RWPE2 (cell line): ENCODE results near the gene KLHL30.

Source experiments
- ATAC-seq: fragments of 200-7000 bp; cut with Tn5 transposase; 3 replicates; pipeline ENCODE4 v1.9.1; 2021; ENCODE audit warnings: low read depth
- DNase-seq: peaks from one replicate; pipeline ENCODE4 v3.0.0-alpha.2; 2020; ENCODE audit warnings: low spot score
- H3K27ac ChIP-seq: fragments of 450-650 bp; 2 replicates; pipeline ENCODE4 v1.5.1; 2017; ENCODE audit warnings: mild to moderate bottlenecking; ENCODE audit not compliant: poor library complexity, severe bottlenecking
- H3K27me3 ChIP-seq: fragments of 250-450 bp; sonication (Bioruptor Pico); 2 replicates; pipeline ENCODE4 v1.5.1; 2021; ENCODE audit warnings: mild to moderate bottlenecking, moderate library complexity; ENCODE audit not compliant: insufficient read depth, poor library complexity, severe bottlenecking
- H3K36me3 ChIP-seq: fragments of 250-450 bp; sonication (Bioruptor Pico); 2 replicates; pipeline ENCODE4 v1.5.1; 2020; ENCODE audit warnings: low read depth, mild to moderate bottlenecking, moderate library complexity
- H3K4me1 ChIP-seq: fragments of 250-450 bp; sonication (Bioruptor Pico); 2 replicates; pipeline ENCODE4 v1.5.1; 2021; ENCODE audit warnings: mild to moderate bottlenecking, moderate library complexity; ENCODE audit not compliant: insufficient read depth, poor library complexity, severe bottlenecking
- H3K4me3 ChIP-seq: fragments of 250-450 bp; sonication (Bioruptor Pico); 2 replicates; pipeline ENCODE4 v1.5.1; 2021; ENCODE audit warnings: mild to moderate bottlenecking, moderate library complexity; ENCODE audit not compliant: severe bottlenecking
- H3K9me3 ChIP-seq: fragments of 250-450 bp; sonication (Bioruptor Pico); 2 replicates; pipeline ENCODE4 v1.5.1; 2021; ENCODE audit warnings: mild to moderate bottlenecking, moderate library complexity; ENCODE audit not compliant: severe bottlenecking
- CTCF ChIP-seq: fragments of 450-650 bp; IDR thresholded peaks from one replicate; pipeline ENCODE4 v1.5.1; 2017; ENCODE audit warnings: mild to moderate bottlenecking, moderate library complexity; ENCODE audit not compliant: poor library complexity, severe bottlenecking

KLHL30 gene

DNA sequence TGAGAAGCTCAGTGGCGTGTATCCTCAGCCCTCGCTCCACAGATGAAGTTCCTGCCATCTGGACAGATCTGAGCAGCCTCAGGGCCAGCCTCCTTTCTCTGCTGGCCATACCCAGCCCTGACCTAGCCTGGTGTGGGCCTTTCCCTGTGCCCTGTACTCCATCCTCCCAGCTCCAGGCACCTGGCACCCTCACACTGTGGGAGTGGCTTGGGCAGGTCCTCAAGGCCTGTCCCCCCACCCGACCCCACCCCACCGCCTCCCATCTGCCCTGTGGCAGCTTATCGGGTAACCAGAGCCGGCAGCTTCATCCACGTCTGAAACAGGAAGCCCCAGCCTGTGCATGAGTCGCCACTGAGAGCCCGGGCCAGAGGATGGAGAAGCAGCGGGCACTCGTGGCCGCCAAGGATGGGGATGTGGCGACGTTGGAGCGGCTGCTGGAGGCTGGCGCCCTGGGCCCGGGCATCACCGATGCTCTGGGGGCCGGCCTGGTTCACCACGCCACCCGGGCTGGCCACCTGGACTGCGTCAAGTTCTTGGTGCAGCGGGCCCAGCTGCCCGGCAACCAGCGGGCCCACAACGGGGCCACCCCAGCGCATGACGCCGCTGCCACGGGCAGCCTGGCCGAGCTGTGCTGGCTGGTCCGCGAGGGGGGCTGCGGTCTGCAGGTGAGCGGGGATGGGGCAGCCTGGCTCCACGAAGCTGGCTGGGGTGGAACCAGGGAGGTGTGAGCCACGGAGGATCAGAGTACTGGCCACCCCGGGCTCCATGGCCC is 38.2 kb upstream of the KLHL30 start, which contains the start of gene ESPNL:
TSS of gene ESPNL (plus strand) at position 292 of the 772 bp plus-strand sequence. CDS start at position 372, 80 bp downstream.
- ATAC-seq (no peak), DNase-seq (peak; percentile 52)
- Histone ChIP-seq H3K9me3 (no peaks in the 10 kb centered on the region), H3K4me1 (no peaks in the 10 kb centered on the region), H3K36me3 (no peaks in the 10 kb centered on the region), H3K27me3 (no peaks in the 10 kb centered on the region), H3K4me3 (no peak within 1 kb of the TSS), H3K27ac (no peak within 1 kb of the TSS)
- TF ChIP-seq CTCF = no peak

DNA sequence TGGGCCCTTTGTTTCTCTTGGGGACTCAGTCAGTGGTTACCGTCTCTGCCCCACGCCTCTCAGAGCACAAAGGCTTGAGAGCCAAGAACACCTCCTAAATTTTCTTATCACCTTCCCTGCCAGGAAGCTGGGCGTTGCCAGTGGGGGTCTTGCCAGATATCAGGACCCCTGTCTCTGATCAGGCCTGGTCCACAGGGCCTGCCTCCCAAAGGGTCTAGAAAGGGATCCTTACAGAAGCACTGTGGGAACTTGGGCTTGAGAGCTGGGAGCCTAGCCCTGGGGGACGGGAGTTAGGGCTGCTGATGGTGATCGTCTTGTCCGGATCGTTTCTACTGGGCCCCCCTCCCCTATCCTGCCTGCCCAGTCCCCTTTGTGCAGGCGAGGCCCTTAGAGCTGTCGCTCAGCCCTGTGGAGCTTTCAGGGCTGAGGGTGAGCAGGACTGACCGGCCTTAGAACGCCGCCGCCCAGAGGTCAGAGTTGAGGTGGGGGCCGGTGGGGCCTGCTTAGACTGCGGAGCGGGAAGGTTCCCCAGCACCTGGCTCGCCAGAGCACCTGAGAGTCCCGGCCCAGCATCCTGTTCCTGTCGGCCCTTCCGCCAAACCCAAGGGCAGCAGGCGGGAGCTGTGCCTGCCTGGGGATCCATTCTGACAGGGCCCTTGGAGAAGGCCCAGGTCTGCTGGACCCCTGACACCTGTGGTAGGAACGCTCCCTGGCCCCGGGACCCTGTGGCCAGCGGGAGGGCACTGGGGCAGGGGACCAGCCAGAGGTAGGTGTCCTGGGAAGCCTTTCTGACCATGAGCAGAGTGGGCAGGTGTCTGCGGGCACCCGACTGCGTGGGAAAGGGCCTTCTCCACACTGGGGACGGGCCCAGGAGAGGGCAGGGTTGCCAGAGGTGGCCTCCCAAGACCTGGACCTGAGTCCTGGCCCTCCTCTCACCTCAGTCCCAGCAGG is 37.4 kb upstream of the KLHL30 start:
- ATAC-seq (no peak), DNase-seq (peak; percentile 61)
- Histone ChIP-seq H3K27me3 (no peaks in the 10 kb centered on the region), H3K9me3 (no peaks in the 10 kb centered on the region), H3K4me3 (no peak overlapping the region), H3K36me3 (no peaks in the 10 kb centered on the region), H3K27ac (no peak overlapping the region), H3K4me1 (no peaks in the 10 kb centered on the region)
- TF ChIP-seq CTCF = no peak

- H3K27ac ChIP-seq = no peak overlapping the region
- DNase-seq = peak; percentile 63
- TF ChIP-seq CTCF = no peak
Measured at GRCh38 chr2:238101891-238102841, 36.3 kb upstream of the KLHL30 start.

GRCh38 chr2:238102865-238103264 is 35.6 kb upstream of the KLHL30 start:
- Histone ChIP-seq H3K27me3 (no peaks in the 10 kb centered on the region), H3K4me1 (no peaks in the 10 kb centered on the region), H3K36me3 (no peaks in the 10 kb centered on the region), H3K9me3 (no peaks in the 10 kb centered on the region), H3K4me3 (no peak overlapping the region), H3K27ac (no peak overlapping the region)
- no peak for ATAC-seq
- DNase-seq = peak; percentile 29
- no peak for TF ChIP-seq CTCF

More at GRCh38 chr2:238101891-238102841, 36.3 kb upstream of the KLHL30 start:
- Histone ChIP-seq H3K4me3 (no peak overlapping the region), H3K36me3 (no peaks in the 10 kb centered on the region), H3K4me1 (no peaks in the 10 kb centered on the region), H3K9me3 (no peaks in the 10 kb centered on the region), H3K27me3 (no peaks in the 10 kb centered on the region)
- ATAC-seq = no peak
